Keratinocyte (primary cell): ENCODE results near the gene MYH9. TPM values are rescaled to one million over a fixed set of nuclear protein-coding genes. Genes with fewer than 3 reads are reported as not detected.

Source experiments
- DNase-seq: peaks from one replicate; pipeline ENCODE4 v3.0.0-alpha.2; 2011; ENCODE audit warnings: low read depth, missing footprints, low spot score
- FAIRE-seq: peaks from 2 replicates; lab custom pipeline; 2011; peaks lifted over from hg19 to GRCh38; lab: Jason Lieb, UNC
- H2AFZ ChIP-seq: 2 replicates; pipeline ENCODE4 v1.6.0; 2012; ENCODE audit warnings: low read length, control low read depth, inconsistent platforms; ENCODE audit not compliant: control insufficient read depth
- H3K27ac ChIP-seq: 2 replicates; pipeline ENCODE4 v1.5.1; 2011; ENCODE audit warnings: low read length; ENCODE audit not compliant: control insufficient read depth, insufficient read depth
- H3K27me3 ChIP-seq: 3 replicates; pipeline ENCODE4 v1.6.0; 2011; ENCODE audit warnings: low read length; ENCODE audit not compliant: control insufficient read depth, insufficient read depth; ENCODE audit errors: extremely low read depth
- H3K36me3 ChIP-seq, 2 experiments: 2 replicates in 1 of 2; 3 replicates in 1 of 2; pipeline ENCODE4 v1.5.1; 2011; ENCODE audit warnings: low read length in 2 of 2, mild to moderate bottlenecking in 1 of 2; ENCODE audit not compliant: control insufficient read depth in 2 of 2, insufficient read depth in 2 of 2; ENCODE audit errors: extremely low read depth in 1 of 2
- H3K4me1 ChIP-seq: 3 replicates; pipeline ENCODE4 v1.5.1; 2011; ENCODE audit warnings: low read length; ENCODE audit not compliant: control insufficient read depth, insufficient read depth; ENCODE audit errors: extremely low read depth
- H3K4me2 ChIP-seq: 3 replicates; pipeline ENCODE4 v1.6.0; 2011; ENCODE audit warnings: low read depth, low read length; ENCODE audit not compliant: control insufficient read depth, insufficient read depth; ENCODE audit errors: extremely low read depth
- H3K4me3 ChIP-seq, 3 experiments: fragments of 200-600 bp in 1 of 3; sonication (generic) in 1 of 3; 2 replicates in 2 of 3; 3 replicates in 1 of 3; pipeline ENCODE4 v1.5.1; 2011 to 2016; ENCODE audit warnings: low read length in 3 of 3, mild to moderate bottlenecking in 3 of 3, control low read depth in 2 of 3, inconsistent platforms in 1 of 3, low read depth in 1 of 3, mixed read lengths in 1 of 3, mixed run types in 1 of 3, moderate library complexity in 1 of 3; ENCODE audit not compliant: control insufficient read depth in 2 of 3, insufficient read depth in 2 of 3; ENCODE audit errors: extremely low read depth in 1 of 3
- H3K79me2 ChIP-seq: 2 replicates; pipeline ENCODE4 v1.6.0; 2012; ENCODE audit warnings: low read length; ENCODE audit not compliant: control insufficient read depth, insufficient read depth
- H3K9ac ChIP-seq: 3 replicates; pipeline ENCODE4 v1.6.0; 2011; ENCODE audit warnings: low read length; ENCODE audit not compliant: control insufficient read depth, insufficient read depth; ENCODE audit errors: extremely low read depth
- H3K9me1 ChIP-seq: 3 replicates; pipeline ENCODE4 v1.6.0; 2011; ENCODE audit warnings: low read length; ENCODE audit not compliant: control insufficient read depth, insufficient read depth; ENCODE audit errors: extremely low read depth
- H3K9me3 ChIP-seq: 2 replicates; pipeline ENCODE4 v1.5.1; 2012; ENCODE audit warnings: low read depth, low read length; ENCODE audit not compliant: control insufficient read depth
- H4K20me1 ChIP-seq: 3 replicates; pipeline ENCODE4 v1.6.0; 2011; ENCODE audit warnings: low read length; ENCODE audit not compliant: control insufficient read depth, insufficient read depth; ENCODE audit errors: extremely low read depth
- EZH2 ChIP-seq: IDR thresholded peaks from one replicate; pipeline ENCODE4 v1.6.1; 2012; ENCODE audit warnings: inconsistent platforms, mild to moderate bottlenecking, low read length, moderate library complexity
- dilution Hi-C: fragments of 300-500 bp; cut with MboI; formaldehyde crosslinking; loops from one replicate; pipeline ENCODE4 v1.7.0; 2020; ENCODE audit warnings: low sequenced_read_pairs; ENCODE audit not compliant: extremely low pct_ligation_motif_present
- polyA plus RNA-seq, 5 experiments: library from polyadenylated mRNA; depleted of rRNA in 3 of 5; stranded (reverse) in 3 of 5; stranded (forward) in 1 of 5; unstranded in 1 of 5; fragments of >200 nt; gene quantifications; 1 replicate in 1 of 5; 2 replicates in 3 of 5; 3 replicates in 1 of 5; pipeline versions ENCODE4 v1.2.1 to v1.2.3, GENCODE V29; 2011 to 2012; ENCODE audit warnings: missing spikeins in 2 of 5, low read depth in 1 of 5, low replicate concordance in 1 of 5
- TF ChIP-seq, protein P1 (sequence below), 3 experiments: IDR thresholded peaks in 1 of 3; conservative IDR thresholded peaks in 1 of 3; optimal IDR thresholded peaks in 1 of 3; 2 replicates in 2 of 3; 3 replicates in 1 of 3; pipeline versions ENCODE3 to v1.5.1; 2011; ENCODE audit warnings: low read length in 3 of 3, mild to moderate bottlenecking in 3 of 3, moderate library complexity in 2 of 3, control low read depth in 1 of 3, inconsistent platforms in 1 of 3; ENCODE audit not compliant: insufficient read depth in 2 of 3; ENCODE audit errors: extremely low read depth in 1 of 3

Gene MYH9
- polyA plus RNA-seq, 1 donor (not counting 4 experiments of a cell fraction or from before 2014, with no cell fraction given): 351 TPM

DNA sequence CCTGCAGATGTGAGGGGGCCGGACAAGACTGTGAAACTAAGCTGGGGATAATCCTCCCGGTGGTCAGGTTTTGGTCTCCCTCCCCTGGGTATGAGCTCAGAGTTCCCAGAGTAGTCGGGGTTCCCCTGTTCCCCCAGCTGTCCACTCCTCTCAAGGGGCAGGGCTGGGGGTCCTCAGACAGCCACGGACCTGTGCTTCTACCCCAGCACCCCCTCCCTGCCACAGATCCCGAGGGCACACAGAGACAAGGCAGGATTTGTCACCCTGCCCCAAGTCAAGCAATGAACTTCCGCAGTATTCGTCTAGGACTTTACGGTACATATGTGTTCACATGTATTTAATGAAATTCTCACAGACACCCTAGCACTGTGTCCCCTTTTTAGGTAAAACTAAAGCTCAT, 89.6 kb downstream of the MYH9 start:
- Histone ChIP-seq H3K9ac (no peak overlapping the region), H3K9me1 (no peaks in the 10 kb centered on the region), H3K4me1 (no peaks in the 10 kb centered on the region), H3K79me2 (peaks cover 79% of the 10 kb centered on the region), H3K9me3 (no peaks in the 10 kb centered on the region), H3K27ac (no peak overlapping the region), H2AFZ (no peak overlapping the region), H3K4me3 (no peak overlapping the region), H3K4me2 (no peak overlapping the region), H3K27me3 (no peaks in the 10 kb centered on the region), H3K36me3 (peaks cover 85 to 87% of the 10 kb centered on the region in 2 experiments), H4K20me1 (peaks cover 66% of the 10 kb centered on the region)
- dilution Hi-C loops: no loop called here
- DNase-seq (no peak), FAIRE-seq (no peak)
- no peak for TF ChIP-seq EZH2
- TF ChIP-seq, protein P1, sequence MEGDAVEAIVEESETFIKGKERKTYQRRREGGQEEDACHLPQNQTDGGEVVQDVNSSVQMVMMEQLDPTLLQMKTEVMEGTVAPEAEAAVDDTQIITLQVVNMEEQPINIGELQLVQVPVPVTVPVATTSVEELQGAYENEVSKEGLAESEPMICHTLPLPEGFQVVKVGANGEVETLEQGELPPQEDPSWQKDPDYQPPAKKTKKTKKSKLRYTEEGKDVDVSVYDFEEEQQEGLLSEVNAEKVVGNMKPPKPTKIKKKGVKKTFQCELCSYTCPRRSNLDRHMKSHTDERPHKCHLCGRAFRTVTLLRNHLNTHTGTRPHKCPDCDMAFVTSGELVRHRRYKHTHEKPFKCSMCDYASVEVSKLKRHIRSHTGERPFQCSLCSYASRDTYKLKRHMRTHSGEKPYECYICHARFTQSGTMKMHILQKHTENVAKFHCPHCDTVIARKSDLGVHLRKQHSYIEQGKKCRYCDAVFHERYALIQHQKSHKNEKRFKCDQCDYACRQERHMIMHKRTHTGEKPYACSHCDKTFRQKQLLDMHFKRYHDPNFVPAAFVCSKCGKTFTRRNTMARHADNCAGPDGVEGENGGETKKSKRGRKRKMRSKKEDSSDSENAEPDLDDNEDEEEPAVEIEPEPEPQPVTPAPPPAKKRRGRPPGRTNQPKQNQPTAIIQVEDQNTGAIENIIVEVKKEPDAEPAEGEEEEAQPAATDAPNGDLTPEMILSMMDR (optimal IDR thresholded peaks at IDR 0.05 in 1 of 3, IDR thresholded peaks at IDR 0.05 in 1 of 3, conservative IDR thresholded peaks at IDR 0.05 in 1 of 3; ENCODE audit: extremely low read depth in 1 of 3, insufficient read depth in 2 of 3, low read length in 3 of 3): no peak

DNA sequence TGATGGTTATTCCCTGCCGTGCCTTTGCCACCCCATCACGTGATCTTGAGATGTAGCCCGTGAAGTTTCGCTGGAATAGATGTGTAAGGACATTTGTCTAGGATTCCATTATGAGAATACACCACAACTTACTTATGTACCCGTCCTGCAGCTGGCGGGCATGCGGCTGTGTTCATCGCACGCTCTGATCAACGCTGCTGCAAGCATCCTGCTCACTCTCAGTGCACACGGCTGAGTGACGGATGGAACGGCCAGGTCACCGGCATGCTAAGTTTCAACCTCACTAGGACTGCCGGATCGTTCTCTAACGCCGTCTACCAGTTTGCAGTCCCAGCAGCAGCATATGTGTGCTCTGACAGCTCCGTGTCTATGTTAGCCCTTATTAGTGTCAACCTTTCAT, 90.2 kb downstream of the MYH9 start:
- TF ChIP-seq, protein P1 (optimal IDR thresholded peaks at IDR 0.05 in 1 of 3, IDR thresholded peaks at IDR 0.05 in 1 of 3, conservative IDR thresholded peaks at IDR 0.05 in 1 of 3; ENCODE audit: extremely low read depth in 1 of 3, insufficient read depth in 2 of 3, low read length in 3 of 3): no peak
- TF ChIP-seq EZH2: no peak
- Histone ChIP-seq H3K9me1 (no peaks in the 10 kb centered on the region), H3K27ac (no peak overlapping the region), H3K36me3 (peaks cover 84 to 87% of the 10 kb centered on the region in 2 experiments), H3K4me2 (no peak overlapping the region), H3K79me2 (peaks cover 77% of the 10 kb centered on the region), H3K4me3 (no peak overlapping the region), H3K4me1 (no peaks in the 10 kb centered on the region), H2AFZ (no peak overlapping the region), H3K9ac (no peak overlapping the region), H4K20me1 (peaks cover 64% of the 10 kb centered on the region), H3K27me3 (no peaks in the 10 kb centered on the region), H3K9me3 (no peaks in the 10 kb centered on the region)
- DNase-seq (no peak), FAIRE-seq (no peak)
- dilution Hi-C loops: no loop called here
